Measurements from ENCODE around the gene LSAMP.

Gene LSAMP

GRCh38 chr3:116145613-116146012 is 299.7 kb downstream of the LSAMP start:
- H3K4me3 ChIP-seq (ENCODE audit: low read depth, low read length), result no peak overlapping the region
- no peak overlapping the region for H3K27ac ChIP-seq (ENCODE audit: low read depth, low read length)
- peaks cover 8% of the 10 kb centered on the region for H3K9me3 ChIP-seq (ENCODE audit: control insufficient read depth, insufficient read depth, low read depth, low read length)
- no peaks in the 10 kb centered on the region for H3K36me3 ChIP-seq (ENCODE audit: control insufficient read depth, insufficient read depth, low read length)
- H3K9ac ChIP-seq (ENCODE audit: low read length), result no peak overlapping the region
- H3K27me3 ChIP-seq (ENCODE audit: control insufficient read depth, insufficient read depth, low read length), result no peaks in the 10 kb centered on the region
- H3K4me1 ChIP-seq (ENCODE audit: control insufficient read depth, insufficient read depth, low read length), result peaks cover 15% of the 10 kb centered on the region

- H3K4me3 ChIP-seq (ENCODE audit: low read depth, low read length), result no peak overlapping the region
- peaks cover 8% of the 10 kb centered on the region for H3K9me3 ChIP-seq (ENCODE audit: control insufficient read depth, insufficient read depth, low read depth, low read length)
- no peak overlapping the region for H3K27ac ChIP-seq (ENCODE audit: low read depth, low read length)
- H3K27me3 ChIP-seq (ENCODE audit: control insufficient read depth, insufficient read depth, low read length), result no peaks in the 10 kb centered on the region
- H3K4me1 ChIP-seq (ENCODE audit: control insufficient read depth, insufficient read depth, low read length), result peaks cover 3% of the 10 kb centered on the region; the same call in 1 of the 2 replicates
- H3K36me3 ChIP-seq (ENCODE audit: control insufficient read depth, insufficient read depth, low read length), result no peaks in the 10 kb centered on the region
- no peak overlapping the region for H3K9ac ChIP-seq (ENCODE audit: low read length)
These were observed 303.6 kb downstream of the LSAMP start for GRCh38 chr3:116141724-116142123.

- Histone ChIP-seq H3K27me3 (ENCODE audit: control insufficient read depth, insufficient read depth, low read length) (no peaks in the 10 kb centered on the region), H3K4me3 (ENCODE audit: low read depth, low read length) (no peak overlapping the region), H3K9me3 (ENCODE audit: control insufficient read depth, insufficient read depth, low read depth, low read length) (peaks cover under 1% of the 10 kb centered on the region; the same call in 1 of the 2 replicates), H3K27ac (ENCODE audit: low read depth, low read length) (no peak overlapping the region), H3K9ac (ENCODE audit: low read length) (no peak overlapping the region), H3K36me3 (ENCODE audit: control insufficient read depth, insufficient read depth, low read length) (no peaks in the 10 kb centered on the region), H3K4me1 (ENCODE audit: control insufficient read depth, insufficient read depth, low read length) (peaks cover 3% of the 10 kb centered on the region; the same call in 1 of the 2 replicates)
These were observed 305.1 kb downstream of the LSAMP start for GRCh38 chr3:116140100-116140689.

- H3K27ac ChIP-seq (ENCODE audit: low read depth, low read length), result no peak overlapping the region
- H3K27me3 ChIP-seq (ENCODE audit: control insufficient read depth, insufficient read depth, low read length), result no peaks in the 10 kb centered on the region
- no peaks in the 10 kb centered on the region for H3K9me3 ChIP-seq (ENCODE audit: control insufficient read depth, insufficient read depth, low read depth, low read length)
- H3K4me1 ChIP-seq (ENCODE audit: control insufficient read depth, insufficient read depth, low read length), result peaks cover 3% of the 10 kb centered on the region; the same call in 1 of the 2 replicates
- no peak overlapping the region for H3K4me3 ChIP-seq (ENCODE audit: low read depth, low read length)
- H3K9ac ChIP-seq (ENCODE audit: low read length), result no peak overlapping the region
- no peaks in the 10 kb centered on the region for H3K36me3 ChIP-seq (ENCODE audit: control insufficient read depth, insufficient read depth, low read length)
These were observed 305.6 kb downstream of the LSAMP start for GRCh38 chr3:116139641-116140040.

GRCh38 chr3:116135457-116136085 is 309.7 kb downstream of the LSAMP start:
- Histone ChIP-seq H3K9ac (ENCODE audit: low read length) (no peak overlapping the region), H3K9me3 (ENCODE audit: control insufficient read depth, insufficient read depth, low read depth, low read length) (no peaks in the 10 kb centered on the region), H3K4me1 (ENCODE audit: control insufficient read depth, insufficient read depth, low read length) (peaks cover 3% of the 10 kb centered on the region; the same call in 1 of the 2 replicates), H3K4me3 (ENCODE audit: low read depth, low read length) (no peak overlapping the region), H3K27ac (ENCODE audit: low read depth, low read length) (no peak overlapping the region), H3K27me3 (ENCODE audit: control insufficient read depth, insufficient read depth, low read length) (no peaks in the 10 kb centered on the region), H3K36me3 (ENCODE audit: control insufficient read depth, insufficient read depth, low read length) (no peaks in the 10 kb centered on the region)

GRCh38 chr3:116129187-116129946 is 315.9 kb downstream of the LSAMP start:
- H3K27ac ChIP-seq (ENCODE audit: low read depth, low read length), result no peak overlapping the region
- H3K4me1 ChIP-seq (ENCODE audit: control insufficient read depth, insufficient read depth, low read length), result peaks cover 9% of the 10 kb centered on the region
- H3K9ac ChIP-seq (ENCODE audit: low read length), result no peak overlapping the region
- H3K4me3 ChIP-seq (ENCODE audit: low read depth, low read length), result no peak overlapping the region
- H3K36me3 ChIP-seq (ENCODE audit: control insufficient read depth, insufficient read depth, low read length), result no peaks in the 10 kb centered on the region
- no peaks in the 10 kb centered on the region for H3K27me3 ChIP-seq (ENCODE audit: control insufficient read depth, insufficient read depth, low read length)
- H3K9me3 ChIP-seq (ENCODE audit: control insufficient read depth, insufficient read depth, low read depth, low read length), result no peaks in the 10 kb centered on the region

GRCh38 chr3:116127464-116127863 is 317.8 kb downstream of the LSAMP start:
- no peaks in the 10 kb centered on the region for H3K27me3 ChIP-seq (ENCODE audit: control insufficient read depth, insufficient read depth, low read length)
- peaks cover 9% of the 10 kb centered on the region for H3K4me1 ChIP-seq (ENCODE audit: control insufficient read depth, insufficient read depth, low read length)
- H3K27ac ChIP-seq (ENCODE audit: low read depth, low read length), result no peak overlapping the region
- H3K36me3 ChIP-seq (ENCODE audit: control insufficient read depth, insufficient read depth, low read length), result no peaks in the 10 kb centered on the region
- H3K9me3 ChIP-seq (ENCODE audit: control insufficient read depth, insufficient read depth, low read depth, low read length), result no peaks in the 10 kb centered on the region
- no peak overlapping the region for H3K4me3 ChIP-seq (ENCODE audit: low read depth, low read length)
- H3K9ac ChIP-seq (ENCODE audit: low read length), result no peak overlapping the region

GRCh38 chr3:116124166-116124565 is 321.1 kb downstream of the LSAMP start:
- no peaks in the 10 kb centered on the region for H3K9me3 ChIP-seq (ENCODE audit: control insufficient read depth, insufficient read depth, low read depth, low read length)
- H3K27me3 ChIP-seq (ENCODE audit: control insufficient read depth, insufficient read depth, low read length), result no peaks in the 10 kb centered on the region
- H3K4me3 ChIP-seq (ENCODE audit: low read depth, low read length), result no peak overlapping the region
- peaks cover 9% of the 10 kb centered on the region for H3K4me1 ChIP-seq (ENCODE audit: control insufficient read depth, insufficient read depth, low read length)
- H3K27ac ChIP-seq (ENCODE audit: low read depth, low read length), result no peak overlapping the region
- no peak overlapping the region for H3K9ac ChIP-seq (ENCODE audit: low read length)
- no peaks in the 10 kb centered on the region for H3K36me3 ChIP-seq (ENCODE audit: control insufficient read depth, insufficient read depth, low read length)

GRCh38 chr3:116118475-116119169 is 326.7 kb downstream of the LSAMP start:
- Histone ChIP-seq H3K9me3 (ENCODE audit: control insufficient read depth, insufficient read depth, low read depth, low read length) (no peaks in the 10 kb centered on the region), H3K36me3 (ENCODE audit: control insufficient read depth, insufficient read depth, low read length) (no peaks in the 10 kb centered on the region), H3K4me1 (ENCODE audit: control insufficient read depth, insufficient read depth, low read length) (peaks cover 21% of the 10 kb centered on the region), H3K27ac (ENCODE audit: low read depth, low read length) (no peak overlapping the region), H3K27me3 (ENCODE audit: control insufficient read depth, insufficient read depth, low read length) (no peaks in the 10 kb centered on the region), H3K4me3 (ENCODE audit: low read depth, low read length) (no peak overlapping the region), H3K9ac (ENCODE audit: low read length) (no peak overlapping the region)

GRCh38 chr3:116114586-116114985 is 330.7 kb downstream of the LSAMP start:
- no peaks in the 10 kb centered on the region for H3K36me3 ChIP-seq (ENCODE audit: control insufficient read depth, insufficient read depth, low read length)
- H3K27me3 ChIP-seq (ENCODE audit: control insufficient read depth, insufficient read depth, low read length), result no peaks in the 10 kb centered on the region
- H3K4me1 ChIP-seq (ENCODE audit: control insufficient read depth, insufficient read depth, low read length), result peaks cover 31% of the 10 kb centered on the region
- H3K9me3 ChIP-seq (ENCODE audit: control insufficient read depth, insufficient read depth, low read depth, low read length), result no peaks in the 10 kb centered on the region
- H3K9ac ChIP-seq (ENCODE audit: low read length), result no peak overlapping the region
- no peak overlapping the region for H3K4me3 ChIP-seq (ENCODE audit: low read depth, low read length)
- no peak overlapping the region for H3K27ac ChIP-seq (ENCODE audit: low read depth, low read length)

Data from HUES6 (cell line).